HepG2 (cell line): ENCODE data around the gene PPP4R1. TPM values are rescaled to one million over a fixed set of nuclear protein-coding genes. Genes with fewer than 3 reads are reported as not detected.

Experiments
- ATAC-seq: fragments of 200-7000 bp; cut with Tn5 transposase; 3 replicates; pipeline ENCODE4 v1.9.1; 2020; ENCODE audit warnings: mild to moderate bottlenecking, moderate library complexity
- BruUV-seq: library from RNA; stranded (reverse); fragments of 400-500 nt; replicated peaks from 2 replicates; lab custom pipeline; 2021; lab: Mats Ljungman, UMichigan
- CTCF ChIA-PET: fragments of 300-600 bp; formaldehyde crosslinking; extraction: SDS; loops from one replicate; lab custom pipeline; 2021; ENCODE audit warnings: low total read pairs, inconsistent platforms, low intra/inter-chr PET ratio; lab: Yijun Ruan, JAX
- POLR2A ChIA-PET: fragments of 350-600 bp; sonication (Branson Sonifier 250); formaldehyde crosslinking; loops from one replicate; lab custom pipeline; 2020; ENCODE audit warnings: antibody characterized with exemption, inconsistent platforms; lab: Yijun Ruan, JAX
- DNase-seq: peaks from one replicate; pipeline ENCODE4 v3.0.0-alpha.2; 2015; ENCODE audit warnings: low spot score
- FAIRE-seq: peaks from 3 replicates; lab custom pipeline; 2011; peaks lifted over from hg19 to GRCh38; lab: Jason Lieb, UNC
- H2AFZ ChIP-seq: one replicate; pipeline ENCODE4 v1.6.1; 2011; ENCODE audit warnings: low read length, inconsistent platforms
- H3K27ac ChIP-seq: fragments of 300-600 bp; 3 replicates; pipeline ENCODE4 v1.8.0; 2011; ENCODE audit warnings: mixed run types, mild to moderate bottlenecking, mixed read lengths, low read length, inconsistent platforms; ENCODE audit not compliant: insufficient read depth; ENCODE audit errors: extremely low read length
- H3K27me3 ChIP-seq, 2 experiments: fragments of 200-600 bp in 1 of 2; 2 replicates in 1 of 2; 3 replicates in 1 of 2; pipeline versions ENCODE4 v1.6.0 to v1.8.0; 2011; ENCODE audit warnings: low read length in 2 of 2, mild to moderate bottlenecking in 2 of 2, moderate library complexity in 2 of 2, inconsistent platforms in 1 of 2; ENCODE audit not compliant: insufficient read depth in 2 of 2, control insufficient read depth in 1 of 2
- H3K36me3 ChIP-seq, 2 experiments: fragments of 200-600 bp in 1 of 2; replicated peaks in 1 of 2; 2 replicates in 1 of 2; 3 replicates in 1 of 2; pipeline versions ENCODE4 v1.5.1 to v1.8.0; 2011; ENCODE audit warnings: low read length in 2 of 2, inconsistent platforms in 1 of 2; ENCODE audit not compliant: insufficient read depth in 2 of 2, control insufficient read depth in 1 of 2
- H3K4me1 ChIP-seq: 2 replicates; pipeline ENCODE4 v1.5.1; 2012; ENCODE audit warnings: low read length, inconsistent platforms; ENCODE audit not compliant: insufficient read depth
- H3K4me2 ChIP-seq: 2 replicates; pipeline ENCODE4 v1.6.0; 2011; ENCODE audit warnings: low read depth, low read length, inconsistent platforms
- H3K4me3 ChIP-seq, 3 experiments: fragments of 200-600 bp in 1 of 3; sonication (generic), shearing (Covaris generic) in 1 of 3; replicated peaks in 1 of 3; 2 replicates each; pipeline ENCODE4 v1.5.1; 2011 to 2016; ENCODE audit warnings: low read length in 3 of 3, inconsistent platforms in 2 of 3, low read depth in 2 of 3, mild to moderate bottlenecking in 2 of 3, control low read depth in 1 of 3, mixed read lengths in 1 of 3; ENCODE audit not compliant: insufficient read depth in 1 of 3
- H3K79me2 ChIP-seq: one replicate; pipeline ENCODE4 v1.6.1; 2011; ENCODE audit warnings: low read length, inconsistent platforms; ENCODE audit not compliant: insufficient read depth
- H3K9ac ChIP-seq: 2 replicates; pipeline ENCODE4 v1.6.0; 2011; ENCODE audit warnings: mild to moderate bottlenecking, low read depth, low read length, inconsistent platforms; ENCODE audit not compliant: insufficient read depth
- H3K9me3 ChIP-seq: 2 replicates; pipeline ENCODE4 v1.5.1; 2012; ENCODE audit warnings: mild to moderate bottlenecking, low read length
- H4K20me1 ChIP-seq: 2 replicates; pipeline ENCODE4 v1.6.0; 2011; ENCODE audit warnings: inconsistent platforms, mild to moderate bottlenecking, low read length, moderate library complexity; ENCODE audit not compliant: insufficient read depth
- FOXA1 ChIP-seq, 2 experiments: fragments of 450-650 bp in 1 of 2; sonication (generic) in 1 of 2; formaldehyde crosslinking in 1 of 2; IDR thresholded peaks; 2 replicates each; pipeline versions ENCODE4 v1.4.0 to v1.6.1; 2016 to 2020; ENCODE audit warnings: missing genetic modification reagents in 1 of 2
- FOXA3 ChIP-seq: IDR thresholded peaks from 2 replicates; pipeline ENCODE4 v1.6.1; 2016; ENCODE audit warnings: missing genetic modification reagents, missing compliant biosample characterization
- FOXO1 ChIP-seq: sonication (generic); formaldehyde crosslinking; IDR thresholded peaks from 2 replicates; pipeline ENCODE4 v1.4.0; 2020; ENCODE audit warnings: missing genetic modification reagents
- FOXP1 ChIP-seq, 2 experiments: fragments of 450-650 bp in 1 of 2; IDR thresholded peaks; 2 replicates each; pipeline ENCODE4 v1.6.1; 2017 to 2018; ENCODE audit warnings: antibody characterized with exemption in 1 of 2
- HMG20A ChIP-seq: IDR thresholded peaks from 2 replicates; pipeline ENCODE4 v1.6.1; 2016; ENCODE audit warnings: borderline replicate concordance
- KDM5A ChIP-seq: fragments of 200-600 bp; sonication (generic); IDR thresholded peaks from 2 replicates; pipeline ENCODE4 v1.7.0; 2018; ENCODE audit warnings: antibody characterized with exemption, mild to moderate bottlenecking, low read length, borderline replicate concordance
- LCORL ChIP-seq, 2 experiments: fragments of 450-650 bp in 1 of 2; sonication (generic) in 1 of 2; formaldehyde crosslinking in 1 of 2; IDR thresholded peaks; 2 replicates each; pipeline versions ENCODE4 v1.5.0 to v1.6.1; 2017 to 2020; ENCODE audit warnings: antibody characterized with exemption in 1 of 2, missing genetic modification reagents in 1 of 2
- MXD1 ChIP-seq: sonication (generic); formaldehyde crosslinking; IDR thresholded peaks from 2 replicates; pipeline ENCODE4 v1.4.0; 2020; ENCODE audit warnings: mild to moderate bottlenecking, missing genetic modification reagents
- NFIC ChIP-seq: IDR thresholded peaks from 2 replicates; pipeline ENCODE4 v1.6.1; 2012; ENCODE audit warnings: mild to moderate bottlenecking, low read length, inconsistent platforms
- PHF21A ChIP-seq: sonication (generic); formaldehyde crosslinking; IDR thresholded peaks from 2 replicates; pipeline ENCODE4 v1.5.0; 2020; ENCODE audit warnings: mild to moderate bottlenecking, missing genetic modification reagents
- RARA ChIP-seq: IDR thresholded peaks from 2 replicates; pipeline ENCODE4 v1.6.1; 2016; ENCODE audit warnings: missing genetic modification reagents, missing compliant biosample characterization
- RXRA ChIP-seq: sonication (generic); formaldehyde crosslinking; IDR thresholded peaks from 2 replicates; pipeline ENCODE4 v1.5.1; 2020; ENCODE audit warnings: missing genetic modification reagents
- SALL1 ChIP-seq: sonication (generic); formaldehyde crosslinking; IDR thresholded peaks from 2 replicates; pipeline ENCODE4 v1.8.0; 2022; ENCODE audit warnings: mild to moderate bottlenecking, missing genetic modification reagents
- SOX5 ChIP-seq: IDR thresholded peaks from 2 replicates; pipeline ENCODE4 v1.6.1; 2016; ENCODE audit warnings: borderline replicate concordance
- TFE3 ChIP-seq: IDR thresholded peaks from 2 replicates; pipeline ENCODE4 v1.6.1; 2016
- THRA ChIP-seq: sonication (generic); formaldehyde crosslinking; IDR thresholded peaks from 2 replicates; pipeline ENCODE4 v1.4.0; 2020; ENCODE audit warnings: missing genetic modification reagents, borderline replicate concordance
- ZSCAN12 ChIP-seq: sonication (generic); formaldehyde crosslinking; IDR thresholded peaks from 2 replicates; pipeline ENCODE4 v1.9.0; 2021; ENCODE audit warnings: mild to moderate bottlenecking, missing genetic modification reagents
- WGBS: methylation state at CpG from one replicate; pipeline ENCODE4 v1.1.6; 2017; ENCODE audit warnings: low lambda C conversion rate; 5-methylcytosine and 5-hydroxymethylcytosine counted together
- in situ Hi-C: cut with HindIII; loops from 2 replicates; pipeline ENCODE4 v1.10.0; 2017; ENCODE audit warnings: low pct_unique_long_range_greater_than_20kb; ENCODE audit not compliant: extremely low pct_ligation_motif_present
- intact Hi-C: fragments of 100-400 bp; cut with micrococcal nuclease; formaldehyde crosslinking; loops from one replicate; pipeline ENCODE4 v1.10.0; 2022; ENCODE audit not compliant: unreplicated experiment
- polyA plus RNA-seq, 8 experiments: library from polyadenylated mRNA; depleted of rRNA in 3 of 8; stranded (reverse) in 7 of 8; unstranded in 1 of 8; fragments of >200 nt; fragmentation: Illumina TruSeq in 4 of 8; extraction: Trizol in 4 of 8; gene quantifications; 2 replicates each; pipeline versions ENCODE4 v1.2.1 to v1.2.3, GENCODE V29; 2011 to 2016; ENCODE audit warnings: low read depth in 4 of 8, missing spikeins in 1 of 8, mixed read lengths in 1 of 8; ENCODE audit not compliant: insufficient read depth in 1 of 8
- total RNA-seq, 5 experiments: library from RNA; depleted of rRNA; stranded (reverse); fragments of >200 nt; fragmentation: Illumina TruSeq; extraction: Trizol; gene quantifications; 2 replicates each; pipeline ENCODE4 v1.2.3, GENCODE V29; 2016; ENCODE audit warnings: low read depth in 1 of 5
- TF ChIP-seq, protein P1 (sequence below): sonication (generic); IDR thresholded peaks from 2 replicates; pipeline ENCODE4 v1.6.1; 2016; ENCODE audit warnings: low read depth, borderline replicate concordance
- TF ChIP-seq, protein P2 (sequence below): IDR thresholded peaks from 2 replicates; pipeline ENCODE4 v1.6.1; 2012; ENCODE audit warnings: inconsistent platforms

Gene PPP4R1
- total and polyA plus RNA-seq, 2 of the 13 experiments (the other 11 are each of a cell fraction or from before 2014, with no cell fraction given), result 66.5 to 72.4 TPM

DNA sequence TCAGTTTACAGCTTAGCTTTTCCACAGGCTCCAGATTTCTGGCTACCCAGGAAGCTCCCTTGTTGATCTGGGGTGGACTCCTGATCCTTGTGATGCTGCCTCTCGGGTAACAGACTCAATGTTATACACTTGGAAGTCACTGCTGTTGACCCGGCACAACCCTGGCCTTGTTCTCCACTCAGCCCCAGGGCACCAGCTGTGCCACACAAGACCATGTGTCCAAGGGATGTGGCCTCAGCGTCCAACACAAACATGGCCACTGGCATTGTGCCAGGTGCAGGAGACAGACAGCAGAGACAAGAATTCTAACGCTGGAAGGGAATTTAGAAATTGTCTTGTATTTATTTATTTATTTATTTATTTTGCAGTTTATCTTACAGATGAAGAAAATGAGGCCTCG is 39.0 kb upstream of the PPP4R1 start:
- H3K27ac ChIP-seq, result no peak overlapping the region
- H3K4me2 ChIP-seq, result peak overlapping the region; percentile 46; the same call in 1 of the 2 replicates
- no peak overlapping the region for H2AFZ ChIP-seq
- ATAC-seq (peak; percentile 65), FAIRE-seq (no peak), DNase-seq (peak; percentile 57)
- no peak overlapping the region for H3K9ac ChIP-seq
- H3K9me3 ChIP-seq, result no peaks in the 10 kb centered on the region
- WGBS, result 8% methylated on average over 5 of the region's 5 CpGs
- in situ Hi-C loops, result no loop called here
- no TSS peak for BruUV-seq
- CTCF ChIA-PET, result no interaction called here
- H3K4me1 ChIP-seq, result peaks cover 29% of the 10 kb centered on the region
- peaks cover 0 to 3% of the 10 kb centered on the region in 2 experiments; a peak in 2 of 5 replicates for H3K27me3 ChIP-seq
- H3K79me2 ChIP-seq, result no peaks in the 10 kb centered on the region
- no peaks in the 10 kb centered on the region for H4K20me1 ChIP-seq
- TF ChIP-seq RARA (0 out of 2 replicates have a peak, but pooled peaks have one; percentile 7), TFE3 (CRISPR knock-in tag) (no peak), PHF21A (CRISPR knock-in tag) (no peak), MXD1 (CRISPR knock-in tag) (no peak), THRA (CRISPR knock-in tag) (peak; percentile 61; the same call in 1 of the 2 replicates), ZSCAN12 (CRISPR knock-in tag) (no peak), FOXA3 (CRISPR knock-in tag) (peak; percentile 47), FOXO1 (peak; percentile 14; the same call in 1 of the 2 replicates), HMG20A (0 out of 2 replicates have a peak, but pooled peaks have one; percentile 17), NFIC (no peak), FOXP1 (IDR thresholded peaks at IDR 0.05) (no peak), FOXP1 (CRISPR knock-in tag; IDR thresholded peaks at IDR 0.05) (0 out of 2 replicates have a peak, but pooled peaks have one; percentile 7), SALL1 (0 out of 2 replicates have a peak, but pooled peaks have one; percentile 27), SOX5 (0 out of 2 replicates have a peak, but pooled peaks have one; percentile 23), KDM5A (no peak), RXRA (CRISPR knock-in tag) (peak; percentile 64), FOXA1 (IDR thresholded peaks at IDR 0.05) (no peak), FOXA1 (CRISPR knock-in tag; IDR thresholded peaks at IDR 0.05) (0 out of 2 replicates have a peak, but pooled peaks have one; percentile 41), LCORL (IDR thresholded peaks at IDR 0.05) (peak; percentile 90), LCORL (CRISPR knock-in tag; IDR thresholded peaks at IDR 0.05) (no peak)
- TF ChIP-seq, protein P1, sequence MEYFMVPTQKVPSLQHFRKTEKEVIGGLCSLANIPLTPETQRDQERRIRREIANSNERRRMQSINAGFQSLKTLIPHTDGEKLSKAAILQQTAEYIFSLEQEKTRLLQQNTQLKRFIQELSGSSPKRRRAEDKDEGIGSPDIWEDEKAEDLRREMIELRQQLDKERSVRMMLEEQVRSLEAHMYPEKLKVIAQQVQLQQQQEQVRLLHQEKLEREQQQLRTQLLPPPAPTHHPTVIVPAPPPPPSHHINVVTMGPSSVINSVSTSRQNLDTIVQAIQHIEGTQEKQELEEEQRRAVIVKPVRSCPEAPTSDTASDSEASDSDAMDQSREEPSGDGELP, result peak; percentile 61; the same call in 1 of the 2 replicates
- TF ChIP-seq, protein P2, sequence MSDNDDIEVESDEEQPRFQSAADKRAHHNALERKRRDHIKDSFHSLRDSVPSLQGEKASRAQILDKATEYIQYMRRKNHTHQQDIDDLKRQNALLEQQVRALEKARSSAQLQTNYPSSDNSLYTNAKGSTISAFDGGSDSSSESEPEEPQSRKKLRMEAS, result 0 out of 2 replicates have a peak, but pooled peaks have one; percentile 31
- TF ChIP-seq, all 625 proteins: peak for 13
- no peak overlapping the region for H3K4me3 ChIP-seq
- H3K36me3 ChIP-seq, result no peaks in the 10 kb centered on the region
- POLR2A ChIA-PET, result no interaction called here
- intact Hi-C loops, result no loop called here
